Loucy (cell line): Measurements from ENCODE around the gene KRTAP20-3.

ENCODE experiments used
- H2AFZ ChIP-seq: fragments of 200-600 bp; sonication (generic); 2 replicates; pipeline ENCODE4 v1.6.0; 2016; ENCODE audit warnings: antibody characterized with exemption, mild to moderate bottlenecking, low read length, moderate library complexity
- H3F3A ChIP-seq: fragments of 200-600 bp; 2 replicates; pipeline ENCODE4 v1.6.0; 2016; ENCODE audit warnings: antibody characterized with exemption, low read depth, mild to moderate bottlenecking
- H3K27me3 ChIP-seq: fragments of 200-600 bp; sonication (generic); 2 replicates; pipeline ENCODE4 v1.6.1; 2014; ENCODE audit warnings: low read length, mild to moderate bottlenecking; ENCODE audit not compliant: insufficient read depth, poor library complexity, severe bottlenecking
- H3K36me3 ChIP-seq: fragments of 200-600 bp; sonication (generic); 2 replicates; pipeline ENCODE4 v1.6.1; 2016; ENCODE audit warnings: low read length; ENCODE audit not compliant: insufficient read depth
- H3K4me1 ChIP-seq: fragments of 200-600 bp; sonication (generic); 2 replicates; pipeline ENCODE4 v1.5.1; 2014; ENCODE audit warnings: low read length, mild to moderate bottlenecking; ENCODE audit not compliant: insufficient read depth, poor library complexity, severe bottlenecking
- H3K4me2 ChIP-seq: fragments of 200-600 bp; sonication (generic); 2 replicates; pipeline ENCODE4 v1.6.0; 2014; ENCODE audit warnings: antibody characterized with exemption, low read length, low read depth, mild to moderate bottlenecking; ENCODE audit not compliant: poor library complexity, severe bottlenecking
- H3K4me3 ChIP-seq: fragments of 200-600 bp; sonication (generic); 2 replicates; pipeline ENCODE4 v1.5.1; 2014; ENCODE audit warnings: low read length, mild to moderate bottlenecking, mixed read lengths; ENCODE audit not compliant: poor library complexity, severe bottlenecking
- H3K79me2 ChIP-seq: fragments of 200-600 bp; sonication (generic); 2 replicates; pipeline ENCODE4 v1.6.1; 2014; ENCODE audit warnings: low read length; ENCODE audit not compliant: insufficient read depth
- H3K9ac ChIP-seq: fragments of 200-600 bp; sonication (generic); 2 replicates; pipeline ENCODE4 v1.6.0; 2014; ENCODE audit warnings: mild to moderate bottlenecking, low read depth, low read length, moderate library complexity; ENCODE audit not compliant: poor library complexity, severe bottlenecking
- H3K9me2 ChIP-seq: fragments of 200-600 bp; sonication (generic); replicated peaks from 2 replicates; pipeline ENCODE4 v1.6.1; 2016; ENCODE audit warnings: low read depth, low read length, mixed read lengths
- H3K9me3 ChIP-seq: fragments of 200-600 bp; sonication (generic); 2 replicates; pipeline ENCODE4 v1.6.1; 2014; ENCODE audit warnings: mild to moderate bottlenecking, antibody characterized with exemption, low read length, low read depth; ENCODE audit not compliant: insufficient read depth
- H4K20me1 ChIP-seq: fragments of 200-600 bp; sonication (generic); 2 replicates; pipeline ENCODE4 v1.6.0; 2014; ENCODE audit warnings: antibody characterized with exemption, low read length, mild to moderate bottlenecking; ENCODE audit not compliant: insufficient read depth, poor library complexity, severe bottlenecking
- EZH2phosphoT487 ChIP-seq: fragments of 200-600 bp; IDR thresholded peaks from 2 replicates; pipeline ENCODE4 v1.6.1; 2018; ENCODE audit warnings: antibody characterized with exemption, mild to moderate bottlenecking, moderate library complexity, borderline replicate concordance
- TF ChIP-seq, protein P1 (sequence below): fragments of 200-600 bp; sonication (generic); conservative IDR thresholded peaks from 2 replicates; pipeline ENCODE4 v1.5.1; 2014; ENCODE audit warnings: mild to moderate bottlenecking, antibody characterized with exemption, low read length

The KRTAP20-3 gene

GRCh38 chr21:30628109-30628508 is 14.6 kb upstream of the KRTAP20-3 start:
- H3K4me3 ChIP-seq: no peak overlapping the region
- no peaks in the 10 kb centered on the region for H3K4me1 ChIP-seq
- TF ChIP-seq, protein P1, sequence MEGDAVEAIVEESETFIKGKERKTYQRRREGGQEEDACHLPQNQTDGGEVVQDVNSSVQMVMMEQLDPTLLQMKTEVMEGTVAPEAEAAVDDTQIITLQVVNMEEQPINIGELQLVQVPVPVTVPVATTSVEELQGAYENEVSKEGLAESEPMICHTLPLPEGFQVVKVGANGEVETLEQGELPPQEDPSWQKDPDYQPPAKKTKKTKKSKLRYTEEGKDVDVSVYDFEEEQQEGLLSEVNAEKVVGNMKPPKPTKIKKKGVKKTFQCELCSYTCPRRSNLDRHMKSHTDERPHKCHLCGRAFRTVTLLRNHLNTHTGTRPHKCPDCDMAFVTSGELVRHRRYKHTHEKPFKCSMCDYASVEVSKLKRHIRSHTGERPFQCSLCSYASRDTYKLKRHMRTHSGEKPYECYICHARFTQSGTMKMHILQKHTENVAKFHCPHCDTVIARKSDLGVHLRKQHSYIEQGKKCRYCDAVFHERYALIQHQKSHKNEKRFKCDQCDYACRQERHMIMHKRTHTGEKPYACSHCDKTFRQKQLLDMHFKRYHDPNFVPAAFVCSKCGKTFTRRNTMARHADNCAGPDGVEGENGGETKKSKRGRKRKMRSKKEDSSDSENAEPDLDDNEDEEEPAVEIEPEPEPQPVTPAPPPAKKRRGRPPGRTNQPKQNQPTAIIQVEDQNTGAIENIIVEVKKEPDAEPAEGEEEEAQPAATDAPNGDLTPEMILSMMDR: no peak
- no peak for TF ChIP-seq EZH2phosphoT487
- no peaks in the 10 kb centered on the region for H4K20me1 ChIP-seq
- H3F3A ChIP-seq: no peaks in the 10 kb centered on the region
- H3K27me3 ChIP-seq: no peaks in the 10 kb centered on the region
- H3K36me3 ChIP-seq: no peaks in the 10 kb centered on the region
- no peak overlapping the region for H3K9ac ChIP-seq
- peaks cover 8% of the 10 kb centered on the region; the same call in 1 of the 2 replicates for H3K9me3 ChIP-seq
- no peak overlapping the region for H2AFZ ChIP-seq
- no peak overlapping the region for H3K4me2 ChIP-seq
- H3K9me2 ChIP-seq: no peaks in the 10 kb centered on the region
- no peaks in the 10 kb centered on the region for H3K79me2 ChIP-seq

DNA sequence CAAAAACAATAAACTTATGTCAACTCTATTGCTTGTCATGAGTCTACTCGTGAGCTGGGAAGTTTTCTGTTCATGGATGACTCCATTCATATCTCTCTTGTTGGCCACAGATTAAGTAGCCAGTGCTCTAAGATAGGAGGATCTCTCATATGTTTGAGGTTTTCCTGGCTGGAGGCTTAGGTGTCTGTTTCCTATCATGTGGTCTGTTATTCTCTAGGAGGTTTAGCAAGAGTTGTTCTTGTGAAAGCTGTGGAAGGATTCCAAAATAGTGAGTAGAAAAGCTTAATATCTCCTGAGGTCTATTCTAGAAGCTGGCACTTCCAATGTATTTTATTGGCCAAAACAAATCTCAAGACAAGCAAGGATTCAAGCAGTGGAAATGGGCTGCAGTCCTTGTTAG is 13.5 kb upstream of the KRTAP20-3 start:
- Histone ChIP-seq H3K9me2 (no peaks in the 10 kb centered on the region), H4K20me1 (no peaks in the 10 kb centered on the region), H3K36me3 (no peaks in the 10 kb centered on the region), H3K79me2 (no peaks in the 10 kb centered on the region), H3F3A (no peaks in the 10 kb centered on the region), H2AFZ (no peak overlapping the region), H3K4me3 (no peak overlapping the region), H3K4me2 (no peak overlapping the region), H3K9me3 (peaks cover 8% of the 10 kb centered on the region; the same call in 1 of the 2 replicates), H3K4me1 (no peaks in the 10 kb centered on the region), H3K9ac (no peak overlapping the region), H3K27me3 (no peaks in the 10 kb centered on the region)
- TF ChIP-seq, protein P1: no peak
- TF ChIP-seq EZH2phosphoT487: no peak

DNA sequence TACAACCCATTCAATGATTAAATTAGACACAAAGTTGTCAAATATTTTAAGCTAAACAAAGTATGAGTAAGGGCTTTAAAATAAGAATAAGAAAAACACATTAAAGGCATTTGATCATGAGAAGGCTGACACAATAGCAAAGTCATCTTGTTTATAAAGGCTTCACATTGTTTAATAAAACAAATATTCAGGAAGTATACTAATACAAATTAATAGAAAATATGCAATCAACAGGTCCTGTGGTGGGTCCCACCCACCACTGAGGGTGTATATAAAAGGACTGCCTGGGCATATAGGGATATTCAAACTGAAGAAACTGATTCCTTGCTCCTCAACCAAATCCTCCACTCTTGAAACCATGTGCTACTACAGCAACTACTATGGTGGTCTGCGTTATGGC is 7.8 kb upstream of the KRTAP20-3 start, which contains the start of gene KRTAP20-2:
TSS of gene KRTAP20-2 (plus strand) at position 301 of the 400 bp plus-strand sequence. CDS start at position 359, 58 bp downstream.
- Histone ChIP-seq H3K9ac (no peak within 1 kb of the TSS), H3K27me3 (no peaks in the 10 kb centered on the region), H3K4me2 (no peak within 1 kb of the TSS), H3K79me2 (no peaks in the 10 kb centered on the region), H3K4me1 (no peaks in the 10 kb centered on the region), H3F3A (no peaks in the 10 kb centered on the region), H3K9me2 (no peaks in the 10 kb centered on the region), H4K20me1 (no peaks in the 10 kb centered on the region), H3K9me3 (no peaks in the 10 kb centered on the region), H2AFZ (no peak within 1 kb of the TSS), H3K36me3 (no peaks in the 10 kb centered on the region), H3K4me3 (no peak within 1 kb of the TSS)
- TF ChIP-seq, protein P1: no peak
- TF ChIP-seq EZH2phosphoT487: no peak
